GM23338 (cell line): ENCODE results near the gene TEKT5.

ENCODE experiments used
- CREB1 ChIP-seq: fragments of 250-450 bp; sonication (Bioruptor Pico); IDR thresholded peaks from 2 replicates; pipeline ENCODE4 v1.5.0; 2020; ENCODE audit warnings: low read depth, mild to moderate bottlenecking, moderate library complexity
- CTCF ChIP-seq, 2 experiments: fragments of 200-600 bp in 1 of 2; sonication (generic) in 1 of 2; conservative IDR thresholded peaks; 2 replicates each; pipeline versions ENCODE4 v1.5.1 to v1.6.1; 2016 to 2017; ENCODE audit warnings: antibody characterized with exemption in 2 of 2, low read depth in 2 of 2, mild to moderate bottlenecking in 2 of 2, moderate library complexity in 1 of 2
- ETS1 ChIP-seq: IDR thresholded peaks from 2 replicates; pipeline ENCODE4 v1.6.1; 2016; ENCODE audit warnings: antibody characterized with exemption
- EZH2 ChIP-seq: fragments of 200-600 bp; sonication (generic); IDR thresholded peaks from one replicate; pipeline ENCODE4 v1.8.0; 2017; ENCODE audit warnings: antibody characterized with exemption, mild to moderate bottlenecking, low read depth; ENCODE audit not compliant: unreplicated experiment
- EZH2phosphoT487 ChIP-seq: fragments of 200-600 bp; sonication (generic); IDR thresholded peaks from one replicate; pipeline ENCODE4 v1.8.1; 2018; ENCODE audit warnings: antibody characterized with exemption; ENCODE audit not compliant: unreplicated experiment
- JUNB ChIP-seq: IDR thresholded peaks from one replicate; pipeline ENCODE4 v1.6.1; 2016; ENCODE audit warnings: antibody characterized with exemption; ENCODE audit not compliant: unreplicated experiment
- NANOG ChIP-seq: IDR thresholded peaks from 2 replicates; pipeline ENCODE4 v1.6.1; 2016; ENCODE audit warnings: antibody characterized with exemption, borderline replicate concordance
- POLR2AphosphoS5 ChIP-seq: IDR thresholded peaks from 2 replicates; pipeline ENCODE4 v1.6.1; 2016; ENCODE audit warnings: antibody characterized with exemption, low read depth
- REST ChIP-seq: IDR thresholded peaks from one replicate; pipeline ENCODE4 v1.6.1; 2018; ENCODE audit warnings: antibody characterized with exemption; ENCODE audit not compliant: unreplicated experiment
- STAT1 ChIP-seq: IDR thresholded peaks from one replicate; pipeline ENCODE4 v1.6.1; 2016; ENCODE audit warnings: antibody characterized with exemption; ENCODE audit not compliant: unreplicated experiment
- ZNF114 ChIP-seq: fragments of 250-450 bp; sonication (Bioruptor Pico); IDR thresholded peaks from 2 replicates; pipeline ENCODE4 v1.5.0; 2020; ENCODE audit warnings: mild to moderate bottlenecking, moderate library complexity
- ZNF331 ChIP-seq: fragments of 250-450 bp; sonication (Bioruptor Pico); IDR thresholded peaks from 2 replicates; pipeline ENCODE4 v1.5.0; 2020; ENCODE audit warnings: low read depth, mild to moderate bottlenecking, moderate library complexity

GRCh38 chr16:10738231-10739077 lies 43.7 kb upstream of the TEKT5 start:
- TF ChIP-seq CTCF (conservative IDR thresholded peaks at IDR 0.05; ENCODE audit: low read depth in 2 of 2) (no peak), EZH2phosphoT487 (no peak), EZH2 (no peak), ZNF114 (no peak), POLR2AphosphoS5 (no peak), REST (no peak), STAT1 (no peak), ZNF331 (no peak), CREB1 (CRISPR knock-in tag) (no peak), JUNB (no peak), NANOG (no peak), ETS1 (no peak)
